ENCODE results near the gene BARHL1. TPM values are rescaled to one million over a fixed set of nuclear protein-coding genes. Genes with fewer than 3 reads are reported as not detected.

The BARHL1 gene
- polyA plus RNA-seq, 2 of the 4 experiments (the other 2 are of a cell fraction) = not detected

DNA sequence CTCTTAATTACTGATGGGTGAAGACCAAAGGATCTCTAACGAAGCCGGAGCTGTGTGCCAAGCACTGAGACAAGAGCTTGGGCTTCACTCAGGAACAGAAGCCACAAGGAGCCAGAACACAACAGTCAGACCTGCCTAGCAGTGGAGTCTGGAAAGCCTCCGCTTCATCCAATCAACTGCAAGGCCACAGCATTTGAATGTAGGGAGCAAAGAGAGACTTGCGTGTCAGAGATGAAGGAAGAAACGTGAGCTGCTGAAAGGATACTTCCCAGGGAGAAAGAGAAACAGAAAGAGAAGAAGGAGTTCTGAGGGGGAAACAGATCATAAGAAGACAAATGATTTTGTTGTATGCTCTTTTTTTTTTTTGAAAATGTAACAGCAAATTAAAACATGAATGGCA is 43.9 kb downstream of the BARHL1 start:
- TF ChIP-seq ZNF302 (CRISPR knock-in tag; IDR thresholded peaks at IDR 0.05) (no peak), HEYL (CRISPR knock-in tag; IDR thresholded peaks at IDR 0.05) (no peak), HOXB5 (CRISPR knock-in tag; IDR thresholded peaks at IDR 0.05) (no peak), ESRRA (IDR thresholded peaks at IDR 0.05; ENCODE audit: borderline replicate concordance, low read length) (no peak), NPAS2 (CRISPR knock-in tag; IDR thresholded peaks at IDR 0.05; ENCODE audit: borderline replicate concordance) (no peak)
- FAIRE-seq (no peak), DNase-seq (ENCODE audit: low read depth in 1 of 2, low spot score in 1 of 2) (no peak), ATAC-seq (no peak)
- ChIA-PET CTCF (interaction anchor here (0.7 kb wide), 1 partner anchor 331 kb away, joined by 3 read pairs; no protein-coding TSS in a partner anchor), POLR2A (no interaction called here)
- Histone ChIP-seq H3K4me1 (no peaks in the 10 kb centered on the region), H3K4me2 (no peak overlapping the region), H3K27ac (no peak overlapping the region), H3K4me3 (no peak overlapping the region), H3K9me3 (no peaks in the 10 kb centered on the region)
- WGBS (ENCODE audit: missing lambda C conversion rate) = 91% methylated on average over 5 of the region's 5 CpGs

DNA sequence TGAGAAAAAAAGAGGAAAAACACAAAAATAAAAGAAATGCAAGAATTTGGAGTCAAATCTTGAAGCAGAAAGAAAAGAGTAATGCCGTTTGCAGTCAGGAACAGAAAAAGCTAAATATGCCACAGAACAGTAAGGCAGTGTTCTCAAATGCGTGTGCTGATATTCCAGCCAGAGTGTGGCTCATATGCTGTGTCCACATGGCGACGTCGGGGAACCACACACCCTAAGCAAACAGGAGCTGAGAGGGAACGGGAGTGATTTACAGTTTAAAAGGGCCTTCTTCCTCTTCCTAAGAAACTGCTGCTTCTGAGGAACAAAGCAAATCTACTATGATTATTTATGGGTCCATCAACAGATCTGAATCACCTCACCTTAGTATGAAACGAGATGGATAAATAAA is 44.7 kb downstream of the BARHL1 start:
- FAIRE-seq = no peak
- Histone ChIP-seq H3K27ac (no peak overlapping the region), H3K4me2 (no peak overlapping the region), H3K4me1 (no peaks in the 10 kb centered on the region), H3K4me3 (no peak overlapping the region), H3K9me3 (no peaks in the 10 kb centered on the region)
- peak in 1 of 2 experiments; percentile 11 for DNase-seq (ENCODE audit: low read depth in 1 of 2, low spot score in 1 of 2)
- ChIA-PET POLR2A (no interaction called here), CTCF (no interaction called here)
- WGBS (ENCODE audit: missing lambda C conversion rate) = 69% methylated on average over 7 of the region's 7 CpGs
- ATAC-seq = no peak
- TF ChIP-seq CBX8 (IDR thresholded peaks at IDR 0.05) (no peak), HOXA7 (CRISPR knock-in tag; IDR thresholded peaks at IDR 0.05) (no peak), RFX5 (IDR thresholded peaks at IDR 0.05) (no peak), ZNF302 (CRISPR knock-in tag; IDR thresholded peaks at IDR 0.05) (no peak), EP300 (IDR thresholded peaks at IDR 0.05) (no peak), ESRRA (IDR thresholded peaks at IDR 0.05; ENCODE audit: borderline replicate concordance, low read length) (no peak), ZFP36 (IDR thresholded peaks at IDR 0.05; ENCODE audit: borderline replicate concordance, partially characterized antibody) (no peak), POLR2AphosphoS2 (conservative IDR thresholded peaks at IDR 0.05; ENCODE audit: low read length) (no peak)
- TF ChIP-seq, protein P1, sequence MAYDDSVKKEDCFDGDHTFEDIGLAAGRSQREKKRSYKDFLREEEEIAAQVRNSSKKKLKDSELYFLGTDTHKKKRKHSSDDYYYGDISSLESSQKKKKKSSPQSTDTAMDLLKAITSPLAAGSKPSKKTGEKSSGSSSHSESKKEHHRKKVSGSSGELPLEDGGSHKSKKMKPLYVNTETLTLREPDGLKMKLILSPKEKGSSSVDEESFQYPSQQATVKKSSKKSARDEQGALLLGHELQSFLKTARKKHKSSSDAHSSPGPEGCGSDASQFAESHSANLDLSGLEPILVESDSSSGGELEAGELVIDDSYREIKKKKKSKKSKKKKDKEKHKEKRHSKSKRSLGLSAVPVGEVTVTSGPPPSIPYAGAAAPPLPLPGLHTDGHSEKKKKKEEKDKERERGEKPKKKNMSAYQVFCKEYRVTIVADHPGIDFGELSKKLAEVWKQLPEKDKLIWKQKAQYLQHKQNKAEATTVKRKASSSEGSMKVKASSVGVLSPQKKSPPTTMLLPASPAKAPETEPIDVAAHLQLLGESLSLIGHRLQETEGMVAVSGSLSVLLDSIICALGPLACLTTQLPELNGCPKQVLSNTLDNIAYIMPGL (CRISPR knock-in tag; IDR thresholded peaks at IDR 0.05; ENCODE audit: borderline replicate concordance) = no peak
- TF ChIP-seq, protein P2, sequence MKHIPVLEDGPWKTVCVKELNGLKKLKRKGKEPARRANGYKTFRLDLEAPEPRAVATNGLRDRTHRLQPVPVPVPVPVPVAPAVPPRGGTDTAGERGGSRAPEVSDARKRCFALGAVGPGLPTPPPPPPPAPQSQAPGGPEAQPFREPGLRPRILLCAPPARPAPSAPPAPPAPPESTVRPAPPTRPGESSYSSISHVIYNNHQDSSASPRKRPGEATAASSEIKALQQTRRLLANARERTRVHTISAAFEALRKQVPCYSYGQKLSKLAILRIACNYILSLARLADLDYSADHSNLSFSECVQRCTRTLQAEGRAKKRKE (CRISPR knock-in tag; IDR thresholded peaks at IDR 0.05; ENCODE audit: low read depth) = no peak

DNA sequence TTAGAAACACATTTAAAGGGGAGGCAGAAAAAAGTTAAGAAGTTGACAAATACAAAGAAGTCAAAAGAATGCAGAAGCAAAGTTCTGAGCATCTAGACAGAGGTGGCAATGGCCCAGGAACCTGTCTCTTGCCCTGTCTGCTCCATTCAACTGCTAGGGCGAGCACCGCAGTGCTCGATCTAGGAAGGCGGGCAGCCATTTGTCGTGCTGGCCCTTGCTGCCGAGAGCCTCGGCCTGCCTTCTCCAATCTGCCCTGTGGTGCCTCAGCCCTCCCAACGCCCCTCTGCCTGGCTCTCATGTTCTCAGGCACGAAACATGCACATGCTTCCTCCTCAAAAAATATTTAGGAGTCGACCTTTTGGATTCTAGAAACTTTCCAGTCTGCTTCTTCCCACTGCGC is 45.2 kb downstream of the BARHL1 start:
- H3K9me3 ChIP-seq = no peaks in the 10 kb centered on the region
- DNase-seq (ENCODE audit: low read depth in 1 of 2, low spot score in 1 of 2) (no peak), ATAC-seq (no peak), FAIRE-seq (no peak)
- no peak overlapping the region for H3K4me3 ChIP-seq
- CTCF ChIA-PET = no interaction called here
- POLR2A ChIA-PET = no interaction called here
- H3K4me1 ChIP-seq = no peaks in the 10 kb centered on the region
- H3K4me2 ChIP-seq = no peak overlapping the region
- no peak overlapping the region for H3K27ac ChIP-seq
- 90% methylated on average over 11 of the region's 11 CpGs for WGBS (ENCODE audit: missing lambda C conversion rate)
- TF ChIP-seq, protein P3, sequence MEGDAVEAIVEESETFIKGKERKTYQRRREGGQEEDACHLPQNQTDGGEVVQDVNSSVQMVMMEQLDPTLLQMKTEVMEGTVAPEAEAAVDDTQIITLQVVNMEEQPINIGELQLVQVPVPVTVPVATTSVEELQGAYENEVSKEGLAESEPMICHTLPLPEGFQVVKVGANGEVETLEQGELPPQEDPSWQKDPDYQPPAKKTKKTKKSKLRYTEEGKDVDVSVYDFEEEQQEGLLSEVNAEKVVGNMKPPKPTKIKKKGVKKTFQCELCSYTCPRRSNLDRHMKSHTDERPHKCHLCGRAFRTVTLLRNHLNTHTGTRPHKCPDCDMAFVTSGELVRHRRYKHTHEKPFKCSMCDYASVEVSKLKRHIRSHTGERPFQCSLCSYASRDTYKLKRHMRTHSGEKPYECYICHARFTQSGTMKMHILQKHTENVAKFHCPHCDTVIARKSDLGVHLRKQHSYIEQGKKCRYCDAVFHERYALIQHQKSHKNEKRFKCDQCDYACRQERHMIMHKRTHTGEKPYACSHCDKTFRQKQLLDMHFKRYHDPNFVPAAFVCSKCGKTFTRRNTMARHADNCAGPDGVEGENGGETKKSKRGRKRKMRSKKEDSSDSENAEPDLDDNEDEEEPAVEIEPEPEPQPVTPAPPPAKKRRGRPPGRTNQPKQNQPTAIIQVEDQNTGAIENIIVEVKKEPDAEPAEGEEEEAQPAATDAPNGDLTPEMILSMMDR (IDR thresholded peaks at IDR 0.05) = no peak
- TF ChIP-seq RAD21 (conservative IDR thresholded peaks at IDR 0.05 in 1 of 2, IDR thresholded peaks at IDR 0.05 in 1 of 2) (no peak), ZNF302 (CRISPR knock-in tag; IDR thresholded peaks at IDR 0.05) (no peak), JUNB (IDR thresholded peaks at IDR 0.05) (no peak), TP53 (CRISPR knock-in tag; IDR thresholded peaks at IDR 0.05) (no peak), FOSB (CRISPR knock-in tag; IDR thresholded peaks at IDR 0.05) (no peak), EHF (CRISPR knock-in tag; IDR thresholded peaks at IDR 0.05) (no peak), MYC (IDR thresholded peaks at IDR 0.05; ENCODE audit: borderline replicate concordance, low read length) (no peak), KDM1A (IDR thresholded peaks at IDR 0.05; ENCODE audit: low read depth) (no peak)
- TF ChIP-seq, protein P4, sequence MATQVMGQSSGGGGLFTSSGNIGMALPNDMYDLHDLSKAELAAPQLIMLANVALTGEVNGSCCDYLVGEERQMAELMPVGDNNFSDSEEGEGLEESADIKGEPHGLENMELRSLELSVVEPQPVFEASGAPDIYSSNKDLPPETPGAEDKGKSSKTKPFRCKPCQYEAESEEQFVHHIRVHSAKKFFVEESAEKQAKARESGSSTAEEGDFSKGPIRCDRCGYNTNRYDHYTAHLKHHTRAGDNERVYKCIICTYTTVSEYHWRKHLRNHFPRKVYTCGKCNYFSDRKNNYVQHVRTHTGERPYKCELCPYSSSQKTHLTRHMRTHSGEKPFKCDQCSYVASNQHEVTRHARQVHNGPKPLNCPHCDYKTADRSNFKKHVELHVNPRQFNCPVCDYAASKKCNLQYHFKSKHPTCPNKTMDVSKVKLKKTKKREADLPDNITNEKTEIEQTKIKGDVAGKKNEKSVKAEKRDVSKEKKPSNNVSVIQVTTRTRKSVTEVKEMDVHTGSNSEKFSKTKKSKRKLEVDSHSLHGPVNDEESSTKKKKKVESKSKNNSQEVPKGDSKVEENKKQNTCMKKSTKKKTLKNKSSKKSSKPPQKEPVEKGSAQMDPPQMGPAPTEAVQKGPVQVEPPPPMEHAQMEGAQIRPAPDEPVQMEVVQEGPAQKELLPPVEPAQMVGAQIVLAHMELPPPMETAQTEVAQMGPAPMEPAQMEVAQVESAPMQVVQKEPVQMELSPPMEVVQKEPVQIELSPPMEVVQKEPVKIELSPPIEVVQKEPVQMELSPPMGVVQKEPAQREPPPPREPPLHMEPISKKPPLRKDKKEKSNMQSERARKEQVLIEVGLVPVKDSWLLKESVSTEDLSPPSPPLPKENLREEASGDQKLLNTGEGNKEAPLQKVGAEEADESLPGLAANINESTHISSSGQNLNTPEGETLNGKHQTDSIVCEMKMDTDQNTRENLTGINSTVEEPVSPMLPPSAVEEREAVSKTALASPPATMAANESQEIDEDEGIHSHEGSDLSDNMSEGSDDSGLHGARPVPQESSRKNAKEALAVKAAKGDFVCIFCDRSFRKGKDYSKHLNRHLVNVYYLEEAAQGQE (IDR thresholded peaks at IDR 0.05) = no peak
- TF ChIP-seq, protein P5, sequence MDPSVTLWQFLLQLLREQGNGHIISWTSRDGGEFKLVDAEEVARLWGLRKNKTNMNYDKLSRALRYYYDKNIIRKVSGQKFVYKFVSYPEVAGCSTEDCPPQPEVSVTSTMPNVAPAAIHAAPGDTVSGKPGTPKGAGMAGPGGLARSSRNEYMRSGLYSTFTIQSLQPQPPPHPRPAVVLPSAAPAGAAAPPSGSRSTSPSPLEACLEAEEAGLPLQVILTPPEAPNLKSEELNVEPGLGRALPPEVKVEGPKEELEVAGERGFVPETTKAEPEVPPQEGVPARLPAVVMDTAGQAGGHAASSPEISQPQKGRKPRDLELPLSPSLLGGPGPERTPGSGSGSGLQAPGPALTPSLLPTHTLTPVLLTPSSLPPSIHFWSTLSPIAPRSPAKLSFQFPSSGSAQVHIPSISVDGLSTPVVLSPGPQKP (IDR thresholded peaks at IDR 0.05; ENCODE audit: low read depth, low read length) = no peak
- TF ChIP-seq, protein P6, sequence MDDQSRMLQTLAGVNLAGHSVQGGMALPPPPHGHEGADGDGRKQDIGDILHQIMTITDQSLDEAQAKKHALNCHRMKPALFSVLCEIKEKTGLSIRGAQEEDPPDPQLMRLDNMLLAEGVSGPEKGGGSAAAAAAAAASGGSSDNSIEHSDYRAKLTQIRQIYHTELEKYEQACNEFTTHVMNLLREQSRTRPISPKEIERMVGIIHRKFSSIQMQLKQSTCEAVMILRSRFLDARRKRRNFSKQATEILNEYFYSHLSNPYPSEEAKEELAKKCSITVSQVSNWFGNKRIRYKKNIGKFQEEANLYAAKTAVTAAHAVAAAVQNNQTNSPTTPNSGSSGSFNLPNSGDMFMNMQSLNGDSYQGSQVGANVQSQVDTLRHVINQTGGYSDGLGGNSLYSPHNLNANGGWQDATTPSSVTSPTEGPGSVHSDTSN (IDR thresholded peaks at IDR 0.05) = no peak
